Measurements from ENCODE around the gene TRIP12.
"Not testable (repeated sequence)": the region's sequence is repeated elsewhere in the genome, so short reads cannot be mapped to it uniquely, and the experiment has no call there.

DNA sequence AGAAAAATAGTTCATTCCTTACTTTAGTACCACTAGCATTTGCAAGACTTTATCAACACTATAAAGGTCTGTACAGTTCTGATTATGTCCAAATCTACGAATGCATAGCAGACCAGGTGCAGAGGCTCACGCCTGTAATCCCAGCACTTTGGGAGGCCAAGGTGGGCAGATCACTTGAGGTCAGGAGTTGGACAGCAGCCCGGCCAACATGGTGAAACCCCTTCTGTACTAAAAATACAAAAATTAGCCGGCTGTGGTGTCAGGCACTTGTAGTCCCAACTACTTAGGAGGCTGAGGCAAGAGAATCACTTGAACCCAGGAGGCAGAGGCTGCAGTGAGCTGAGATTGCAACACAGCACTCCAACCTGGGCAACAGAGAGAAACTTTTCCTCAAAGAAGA lies 87.4 kb downstream of the TRIP12 start:
- not testable (repeated sequence) for TF ChIP-seq POLR2A (IDR thresholded peaks at IDR 0.05; ENCODE audit: low read length); GATA1 (IDR thresholded peaks at IDR 0.05; ENCODE audit: low read depth, low read length)
